ENCODE results near the gene TMOD1.
"Not testable (repeated sequence)": the region's sequence is repeated elsewhere in the genome, so short reads cannot be mapped to it uniquely, and the experiment has no call there.

The TMOD1 gene

DNA sequence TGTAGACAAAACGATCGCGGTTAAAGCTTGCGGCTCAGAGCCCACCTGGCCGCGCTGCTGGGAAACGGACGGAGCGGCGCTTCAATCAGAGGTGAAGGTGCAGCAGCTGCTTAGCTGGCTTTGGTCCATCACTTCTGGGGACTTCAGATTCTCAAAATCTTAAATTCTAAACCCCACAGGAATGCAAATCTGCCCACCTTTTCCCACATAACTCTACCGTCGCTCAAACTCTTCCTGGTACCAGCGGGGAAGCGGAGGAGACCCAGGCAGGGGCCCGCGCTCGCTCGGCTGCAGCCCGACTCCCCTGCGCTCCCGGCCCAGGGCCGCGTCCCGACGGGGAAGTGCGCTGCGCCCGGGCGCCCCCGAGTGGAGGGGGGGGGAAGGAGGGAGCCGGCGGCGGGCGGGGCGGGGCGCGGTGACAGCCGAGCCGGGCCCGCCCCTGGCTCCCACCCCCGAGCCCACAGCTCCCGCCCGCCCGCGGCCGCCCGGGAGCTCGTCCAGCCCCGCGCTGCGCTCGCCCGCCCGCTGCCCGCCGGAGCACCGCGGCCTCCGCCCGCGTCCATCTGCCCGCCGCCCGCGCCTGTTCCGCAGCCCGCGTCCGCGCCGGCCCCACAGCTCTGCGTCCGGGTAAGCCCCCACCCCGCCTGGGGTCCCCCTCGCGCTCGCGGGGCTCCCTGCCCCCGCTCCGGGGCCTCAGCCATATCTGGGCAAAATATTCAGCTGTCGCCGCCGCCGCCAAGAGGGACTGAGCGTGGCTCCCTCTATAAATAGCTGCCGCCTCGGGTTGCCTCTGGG, at the start of gene TMOD1:
TMOD1 (plus strand) TSS at position 490 of the 795 bp plus-strand sequence. CDS start 22,523 bp downstream, outside the sequence.
- no peak for DNase-seq

DNA sequence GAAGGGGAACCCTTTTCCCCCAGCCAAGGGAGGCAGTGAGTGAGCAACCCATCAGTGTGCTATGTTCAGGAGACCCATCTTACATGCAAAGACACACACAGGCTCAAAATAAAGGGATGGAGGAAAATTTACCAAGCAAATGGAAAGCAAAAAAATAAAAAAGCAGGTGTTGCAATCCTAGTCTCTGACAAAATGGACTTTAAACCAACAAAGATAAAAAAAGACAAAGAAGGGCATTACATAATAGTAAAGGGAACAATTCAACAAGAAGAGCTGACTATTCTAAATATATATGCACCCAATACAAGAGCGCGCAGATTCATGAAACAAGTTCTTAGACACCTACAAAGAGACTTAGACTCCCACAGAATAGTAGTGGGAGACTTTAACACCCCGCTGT, 47.9 kb upstream of the TMOD1 start:
- not testable (repeated sequence) for DNase-seq

DNA sequence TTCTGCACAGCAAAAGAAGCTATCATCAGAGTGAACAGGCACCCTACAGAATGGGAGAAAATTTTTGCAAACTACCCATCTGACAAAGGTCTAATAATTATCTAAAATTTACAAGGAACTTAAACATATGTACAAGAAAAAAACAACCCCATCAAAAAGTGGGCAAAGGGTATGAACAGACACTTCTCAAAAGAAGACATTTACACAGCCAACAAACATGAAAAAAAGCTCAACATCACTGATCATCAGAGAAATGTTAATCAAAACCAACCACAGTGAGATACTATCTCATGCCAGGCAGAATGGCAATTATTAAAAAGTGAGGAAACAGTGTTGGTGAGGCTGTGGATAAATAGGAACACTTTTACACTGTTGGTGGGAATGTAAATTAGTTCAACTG, 44.6 kb upstream of the TMOD1 start:
- not testable (repeated sequence) for DNase-seq

DNA sequence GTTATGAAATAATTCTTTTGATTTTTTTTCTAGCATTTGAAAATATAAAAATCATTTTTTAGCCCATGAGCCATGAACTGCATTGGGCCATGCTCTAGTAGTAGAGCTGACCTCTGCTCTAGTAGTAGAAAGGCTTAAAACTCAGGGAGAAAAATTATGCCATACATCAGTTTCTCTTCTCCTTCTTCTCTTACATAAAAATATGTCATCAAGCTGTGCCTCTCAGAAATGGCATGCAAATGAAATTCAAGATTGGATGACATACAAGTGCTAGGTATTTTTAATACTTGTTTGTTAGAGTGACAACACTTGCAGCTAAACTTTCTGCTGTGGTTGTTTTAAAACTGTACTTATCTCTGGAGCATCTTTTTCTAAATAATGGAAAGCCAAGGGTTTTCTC, 42.1 kb upstream of the TMOD1 start:
- no peak for DNase-seq

DNA sequence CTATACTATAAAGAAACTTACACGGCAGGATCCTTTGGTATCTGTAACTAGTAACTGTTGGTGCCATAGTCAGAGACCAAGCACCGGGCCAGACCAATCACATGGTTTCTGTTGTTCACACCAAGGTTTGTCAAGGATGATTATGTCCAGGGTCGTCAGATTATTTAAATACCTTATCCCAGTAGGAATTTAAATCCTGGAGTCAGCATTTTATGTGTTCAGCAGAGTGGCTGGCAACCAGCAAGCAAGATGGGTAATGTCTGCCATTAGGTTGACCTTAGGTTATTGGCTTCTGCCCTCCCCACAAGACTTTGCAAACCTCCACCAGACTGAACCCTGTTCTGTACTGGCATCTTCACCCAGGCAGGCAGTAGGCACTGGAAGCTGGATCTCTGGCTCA, 39.3 kb upstream of the TMOD1 start:
- DNase-seq = no peak

DNA sequence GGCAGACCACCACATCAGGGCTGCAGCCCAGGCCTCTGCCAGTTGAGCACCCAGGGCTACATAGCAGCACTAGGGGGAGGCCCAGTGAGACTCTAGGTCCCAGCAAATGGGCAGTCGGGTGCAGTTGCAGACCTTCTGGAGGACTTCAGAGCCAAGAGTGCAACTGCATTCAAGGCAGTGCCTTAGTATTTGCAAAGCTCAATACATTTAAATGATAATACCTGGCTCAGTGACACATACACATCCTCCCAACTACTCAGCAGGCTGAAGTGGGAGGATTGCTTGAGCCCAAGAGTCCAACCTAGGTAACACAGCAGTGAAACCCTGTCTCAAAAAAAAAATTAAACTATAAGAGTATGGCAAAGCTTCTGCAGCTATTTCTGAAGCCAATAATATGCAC, 38.6 kb upstream of the TMOD1 start:
- DNase-seq = no peak

DNA sequence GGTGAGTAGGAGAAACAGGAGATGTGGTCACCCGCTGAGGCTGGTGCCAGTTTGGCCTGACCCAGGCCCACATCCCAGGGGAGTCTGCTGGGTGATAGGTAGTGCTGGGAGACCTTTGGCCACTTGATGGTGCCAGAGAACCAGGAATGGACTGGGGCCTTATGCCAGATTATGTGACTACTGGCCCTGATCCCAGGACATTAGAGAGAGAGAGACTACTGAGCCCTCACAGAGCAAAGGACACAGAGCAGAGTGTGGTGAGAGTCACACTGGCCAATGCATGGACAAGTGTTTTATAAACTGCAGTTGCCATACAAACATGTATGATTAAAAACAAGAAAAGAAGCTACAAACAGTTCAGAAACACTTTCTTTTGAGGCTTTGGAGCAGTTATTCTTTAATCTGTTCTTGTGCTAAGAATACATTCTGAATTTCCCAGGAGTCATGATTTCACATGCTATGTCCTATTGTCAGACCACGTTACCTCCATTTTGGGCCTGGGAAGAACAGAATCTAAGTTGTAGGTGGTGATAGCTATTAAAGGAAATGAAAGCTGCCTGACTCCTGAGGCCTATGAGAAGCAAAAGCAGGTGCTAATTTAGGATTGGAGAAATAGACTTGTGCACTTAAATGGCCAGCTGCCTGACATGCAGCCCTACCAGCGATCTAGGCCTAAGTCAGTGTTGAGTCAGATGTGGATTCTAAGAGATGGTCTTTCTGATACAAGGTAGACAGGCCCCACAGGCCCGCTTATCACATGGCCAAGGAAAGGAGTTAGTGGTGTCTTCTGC, 32.6 kb upstream of the TMOD1 start:
- no peak for DNase-seq

DNA sequence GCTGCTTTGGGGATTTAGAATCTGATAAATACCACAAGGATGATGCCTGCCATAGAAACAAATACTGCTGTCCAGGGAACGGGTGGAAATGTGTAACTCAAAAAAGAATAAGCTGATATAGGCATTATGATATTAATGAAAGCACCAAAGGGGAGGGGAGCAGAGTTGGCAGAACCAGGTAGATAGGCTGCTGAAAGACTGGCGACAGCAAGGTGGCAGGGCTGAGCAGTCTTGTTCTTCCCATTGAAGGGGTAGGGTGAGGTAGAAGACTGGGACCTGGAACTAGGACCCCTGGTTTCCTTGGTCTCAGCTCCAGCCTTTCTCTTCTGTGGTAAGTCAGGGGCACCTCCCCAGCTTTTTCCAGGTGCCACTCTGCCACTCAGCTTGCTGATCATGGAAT, 31.4 kb upstream of the TMOD1 start:
- no peak for DNase-seq

DNA sequence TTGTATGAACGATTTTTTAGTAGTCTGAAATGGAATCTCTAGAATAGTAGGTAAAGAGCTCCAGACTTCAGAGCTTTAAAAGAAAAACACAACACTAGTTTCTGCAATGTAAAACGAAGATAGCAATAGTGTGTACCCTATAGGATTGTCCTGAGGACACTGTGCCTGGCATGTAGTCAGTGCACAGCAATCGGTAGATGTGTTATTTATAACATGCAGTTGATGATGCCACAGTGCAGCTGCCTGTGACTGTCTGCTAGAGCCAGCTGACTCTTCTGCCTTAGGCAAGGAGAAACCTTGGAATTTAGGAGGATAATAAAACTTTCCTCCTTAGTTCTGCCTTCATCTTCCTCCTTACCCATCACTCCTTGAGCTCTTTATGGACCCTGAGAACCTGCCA, 27.7 kb upstream of the TMOD1 start:
- no peak for DNase-seq

DNA sequence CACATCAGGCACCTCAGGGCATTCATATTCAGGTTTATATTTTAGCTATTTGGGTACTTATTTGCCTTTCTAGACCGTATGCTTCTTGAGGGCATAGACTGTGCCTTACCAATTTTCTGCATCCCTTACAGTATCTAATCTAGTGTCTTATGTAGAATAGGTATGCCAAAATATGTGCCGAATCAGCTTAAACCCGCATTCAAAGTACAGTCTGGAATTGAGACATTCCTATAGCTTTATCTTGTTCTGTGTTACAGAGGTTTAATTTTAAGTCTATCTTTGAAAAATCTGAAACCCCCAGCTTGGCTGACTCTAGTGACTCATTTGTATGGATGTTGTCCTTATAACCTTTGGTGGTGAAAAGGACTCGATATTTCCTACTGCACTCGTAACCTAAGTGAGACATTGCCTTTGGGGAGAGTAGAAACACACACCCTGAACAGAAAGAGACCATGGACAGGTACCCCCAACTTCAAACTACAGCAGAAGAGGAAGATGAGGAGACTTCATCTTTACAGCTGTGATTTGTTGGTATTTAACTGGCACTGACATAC, 27.0 kb upstream of the TMOD1 start:
- no peak for DNase-seq

DNA sequence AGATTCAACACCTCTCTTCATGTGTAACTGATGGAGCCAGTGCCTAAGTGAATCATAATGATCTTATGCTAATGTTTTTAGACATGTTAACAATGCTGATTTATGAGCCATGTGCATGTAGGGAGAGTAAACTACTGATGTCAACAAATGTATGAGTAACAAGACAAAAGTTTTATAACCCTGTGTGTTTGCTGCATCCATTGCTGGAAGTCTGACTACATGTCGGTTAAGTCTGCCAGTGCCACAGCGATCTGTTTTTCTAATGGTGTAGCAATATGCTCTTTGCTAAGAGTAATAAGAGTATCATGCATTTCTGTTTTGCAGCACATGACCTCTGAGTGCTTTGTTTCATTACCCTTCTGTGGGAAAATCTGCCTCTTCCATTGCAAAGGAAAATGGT, 26.4 kb upstream of the TMOD1 start:
- no peak for DNase-seq

DNA sequence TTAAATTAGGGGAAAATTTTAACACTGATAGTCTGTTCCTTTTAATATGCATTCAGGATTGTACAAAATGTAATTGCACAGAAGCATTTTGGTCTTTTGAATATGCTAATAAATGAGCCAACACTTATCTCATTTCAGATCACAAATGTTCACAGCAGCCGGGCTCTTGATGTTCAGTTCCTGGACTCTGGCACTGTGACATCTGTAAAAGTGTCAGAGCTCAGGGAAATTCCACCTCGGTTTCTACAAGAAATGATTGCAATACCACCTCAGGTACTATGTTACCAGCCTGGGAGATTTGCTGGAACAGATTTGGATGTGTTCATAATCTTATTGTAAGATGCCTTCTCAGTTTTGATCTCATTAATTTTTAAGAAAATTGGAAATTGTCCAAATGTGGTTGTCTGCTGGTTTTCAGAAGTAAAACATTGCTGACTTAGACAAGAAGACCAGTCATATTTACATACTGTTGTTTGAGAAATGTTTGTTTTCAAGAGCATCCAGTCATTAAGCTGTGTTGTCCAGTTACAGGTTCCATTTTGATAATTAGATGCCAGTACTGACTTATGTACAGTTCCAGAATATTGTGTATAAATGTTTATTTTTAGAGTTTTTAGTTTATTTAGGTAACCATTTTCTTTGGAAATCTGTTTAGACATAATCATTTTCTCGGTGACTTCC, 23.0 kb upstream of the TMOD1 start:
- no peak for DNase-seq

DNA sequence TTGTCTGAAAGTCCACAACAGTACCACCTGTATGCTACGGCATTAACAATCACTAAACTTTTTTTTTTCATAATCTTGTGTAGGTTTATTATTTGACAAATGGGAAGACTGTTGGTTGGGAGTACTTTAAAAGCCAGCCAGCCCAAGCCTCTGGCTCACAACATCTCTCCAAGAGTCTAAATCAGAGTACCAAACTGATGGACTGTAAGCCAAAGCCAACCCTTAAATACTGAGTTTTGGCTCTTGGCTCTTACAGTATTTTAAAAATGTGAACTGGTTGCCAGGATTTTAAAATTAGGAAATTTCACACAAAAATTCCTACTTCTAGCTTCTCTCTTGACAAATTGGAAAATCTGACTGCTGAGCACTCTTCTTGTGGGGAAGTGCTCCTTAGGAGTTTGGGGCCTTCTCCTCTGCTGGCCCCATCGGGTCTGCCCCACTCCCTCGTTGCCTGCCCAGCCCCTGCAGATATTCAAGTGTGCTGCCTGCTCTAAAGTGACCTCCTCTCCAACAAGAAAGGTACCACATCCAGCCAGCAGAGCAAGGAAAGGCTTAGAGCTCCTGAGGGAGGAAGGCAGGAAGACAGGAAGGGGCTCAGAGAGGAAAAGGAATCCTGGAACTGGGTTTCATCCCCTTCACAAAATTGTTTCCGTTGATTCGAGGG, 21.8 kb upstream of the TMOD1 start:
- DNase-seq = no peak

DNA sequence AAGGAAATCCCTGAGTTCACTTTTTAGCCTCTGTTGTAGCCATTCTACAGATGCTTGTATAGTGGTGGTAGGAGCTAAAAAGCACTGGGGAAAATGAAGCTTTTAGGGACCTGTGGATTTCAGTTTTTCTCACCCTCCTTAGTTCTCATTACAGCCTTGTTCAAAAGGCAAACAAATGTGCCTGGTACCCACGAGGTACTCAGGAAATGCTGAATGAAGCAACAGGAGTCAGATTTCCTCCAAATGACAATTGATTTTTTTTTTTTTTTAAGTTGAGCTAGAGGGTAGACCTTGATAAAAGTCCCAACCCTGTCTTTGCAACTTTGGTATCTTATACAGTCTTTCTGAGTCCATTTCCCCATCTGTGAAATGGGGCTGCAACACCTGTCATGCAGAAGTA, 21.3 kb upstream of the TMOD1 start:
- no peak for DNase-seq

DNA sequence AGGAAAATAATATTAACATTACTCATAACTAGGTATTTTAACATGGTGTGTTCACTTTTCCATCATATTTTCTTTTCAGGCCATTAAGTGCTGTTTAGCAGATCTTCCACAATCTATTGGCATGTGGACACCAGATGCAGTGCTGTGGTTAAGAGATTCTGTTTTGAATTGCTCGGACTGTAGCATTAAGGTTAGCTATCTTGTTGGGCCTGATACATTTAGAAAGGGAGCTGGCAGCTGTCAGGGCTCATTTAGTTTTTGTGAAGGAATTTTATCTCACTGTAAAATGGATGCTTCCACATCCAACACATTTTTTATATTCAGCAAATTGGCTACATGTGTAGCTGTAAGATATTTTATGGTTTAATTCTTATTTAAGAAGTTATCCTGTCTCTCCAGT, 20.7 kb upstream of the TMOD1 start:
- DNase-seq = no peak

DNA sequence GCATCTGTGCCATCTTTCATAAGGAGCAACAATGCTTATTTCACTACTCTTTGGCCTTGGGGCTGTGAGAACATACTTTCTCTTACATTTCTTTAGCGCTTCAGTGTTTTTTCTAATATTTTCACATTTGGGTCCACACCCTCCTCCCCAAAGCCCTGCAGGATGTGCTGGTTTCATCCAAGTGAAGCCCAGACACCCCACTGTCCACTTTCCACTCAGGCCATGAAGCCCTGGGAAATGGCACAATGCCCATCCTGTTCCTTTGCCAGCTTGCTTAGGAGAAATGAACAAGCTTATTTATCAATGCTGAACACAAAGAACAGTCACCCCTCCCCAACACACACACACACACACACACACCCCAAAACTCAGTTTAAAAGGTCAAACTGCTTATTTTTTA, 17.3 kb upstream of the TMOD1 start:
- DNase-seq = no peak

DNA sequence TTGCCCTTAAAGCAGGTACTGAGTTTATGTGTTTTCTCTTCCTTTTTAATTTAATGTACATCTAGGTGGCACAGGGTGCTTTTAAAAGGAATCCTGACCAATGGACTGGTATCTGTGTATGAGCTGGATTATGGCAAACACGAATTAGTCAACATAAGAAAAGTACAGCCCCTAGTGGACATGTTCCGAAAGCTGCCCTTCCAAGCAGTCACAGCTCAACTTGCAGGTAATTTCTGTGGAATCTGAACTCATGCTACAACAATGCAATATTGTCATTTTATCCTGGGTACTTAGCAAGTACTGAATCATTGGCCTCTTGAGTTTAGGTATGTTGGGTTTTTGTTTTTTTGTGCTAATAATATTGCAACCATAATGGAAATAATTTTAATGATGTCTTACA, 14.4 kb upstream of the TMOD1 start:
- no peak for DNase-seq

DNA sequence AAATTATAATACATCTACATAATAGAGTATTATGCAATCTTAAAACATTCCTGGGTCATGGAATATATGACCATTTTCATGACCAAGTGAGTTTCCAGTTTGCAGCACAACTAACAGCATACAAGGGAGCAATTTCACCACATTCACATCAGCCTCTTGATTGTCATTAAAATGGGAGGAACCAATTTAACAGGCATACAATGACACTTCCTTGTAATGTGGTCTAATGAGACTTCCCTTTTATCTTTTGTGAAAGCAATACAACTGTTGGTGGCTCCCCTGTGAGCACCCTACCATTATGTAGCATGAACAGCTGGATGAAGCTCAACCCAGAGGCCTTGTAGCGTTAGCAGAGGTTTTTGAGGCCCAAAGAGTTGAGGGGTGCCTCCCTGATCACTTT, 13.6 kb upstream of the TMOD1 start:
- DNase-seq = no peak

DNA sequence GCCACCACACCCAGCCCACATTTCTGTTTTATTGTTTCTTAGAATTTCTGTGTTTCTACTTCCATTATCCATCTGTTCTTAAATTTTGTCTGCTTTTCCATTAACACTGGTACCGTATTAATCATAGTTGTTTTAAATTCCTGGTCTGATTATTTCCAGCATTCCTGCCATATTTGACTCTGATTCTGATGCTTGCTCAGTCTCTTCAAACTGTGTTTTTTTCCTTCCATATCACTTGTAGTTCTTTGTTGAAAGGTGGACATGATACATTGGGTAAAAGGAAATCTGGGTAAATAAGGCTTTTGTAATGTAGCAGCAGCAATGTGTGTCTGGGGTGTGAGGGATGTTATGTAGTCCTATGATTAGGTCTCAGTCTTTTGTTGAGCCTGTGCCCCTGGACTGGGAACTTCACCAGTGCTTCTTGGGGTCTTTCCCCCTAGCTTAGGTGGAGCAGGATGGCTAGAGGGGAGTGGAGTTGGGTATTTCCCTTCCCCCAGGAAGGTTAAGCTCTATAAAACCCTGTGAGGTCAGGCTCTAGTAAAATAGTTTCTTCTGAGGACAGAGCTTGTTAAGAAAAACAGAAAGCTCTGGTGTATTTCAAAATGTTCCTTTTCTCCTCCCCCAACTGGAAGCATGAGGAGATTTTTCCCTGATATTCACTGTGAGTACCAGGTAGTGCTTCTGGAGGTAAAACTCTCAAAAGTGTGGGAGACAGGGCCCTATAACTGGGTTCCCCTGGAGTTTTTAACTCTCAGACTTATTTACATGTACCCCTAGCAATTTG, 10.1 kb upstream of the TMOD1 start:
- DNase-seq = no peak

DNA sequence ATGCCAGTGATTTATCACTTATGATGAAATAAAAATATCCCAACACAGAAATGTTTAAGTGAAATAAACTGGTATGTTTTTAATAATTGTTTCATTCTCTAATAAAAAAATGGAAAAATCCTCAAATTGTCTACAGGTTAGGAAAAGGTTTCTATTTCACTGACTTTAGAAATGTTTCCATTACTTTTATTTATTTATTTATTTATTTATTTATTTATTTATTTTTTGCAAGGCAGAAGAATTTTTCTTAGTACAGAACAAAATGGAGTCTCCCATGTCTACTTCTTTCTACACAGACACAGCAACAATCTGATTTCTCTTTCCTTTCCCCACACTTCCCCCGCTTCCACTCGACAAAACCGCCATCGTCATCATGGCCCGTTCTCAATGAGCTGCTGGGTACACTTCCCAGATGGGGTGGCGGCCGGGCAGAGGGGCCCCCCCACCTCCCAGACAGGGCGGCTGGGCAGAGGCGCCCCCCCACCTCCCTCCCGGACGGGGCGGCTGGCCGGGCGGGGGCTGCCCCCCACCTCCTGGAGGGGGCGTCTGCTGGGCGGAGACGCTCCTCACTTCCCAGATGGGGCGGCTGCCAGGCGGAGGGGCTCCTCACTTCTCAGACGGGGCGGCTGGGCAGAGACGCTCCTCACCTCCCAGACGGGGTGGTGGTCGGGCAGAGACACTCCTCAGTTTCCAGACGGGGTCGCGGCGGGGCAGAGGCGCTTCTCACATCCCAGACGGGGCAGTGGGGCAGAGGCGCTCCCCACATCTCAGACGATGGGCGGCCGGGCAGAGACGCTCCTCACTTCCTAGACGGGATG, 3.7 kb upstream of the TMOD1 start:
- DNase-seq = not testable (repeated sequence)

DNA sequence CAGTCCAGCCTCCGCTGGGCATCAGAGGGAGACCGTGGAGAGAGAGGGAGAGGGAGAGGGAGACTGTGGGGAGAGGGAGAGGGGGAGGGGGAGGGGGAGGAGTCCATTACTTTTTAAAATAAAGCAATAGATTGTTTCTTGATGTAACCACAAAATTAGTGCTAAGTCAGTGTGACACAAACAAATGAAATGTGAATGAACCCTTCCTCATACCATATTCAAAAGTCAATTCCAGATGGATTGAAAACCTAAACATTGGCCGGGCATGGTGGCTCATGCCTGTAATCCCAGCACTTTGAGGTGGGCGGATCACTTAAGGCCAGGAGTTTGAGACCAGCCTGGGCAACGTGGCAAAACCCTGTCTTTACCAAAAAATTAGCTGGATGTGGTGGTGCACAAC, 2.6 kb upstream of the TMOD1 start:
- DNase-seq = not testable (repeated sequence)
